GM23338 (cell line): ENCODE data around the gene STIM1. TPM values are rescaled to one million over a fixed set of nuclear protein-coding genes. Genes with fewer than 3 reads are reported as not detected.

Experiments used
- ATAC-seq: fragments of 200-7000 bp; cut with Tn5 transposase; 3 replicates; pipeline ENCODE4 v1.9.1; 2020
- DNase-seq: peaks from one replicate; pipeline ENCODE4 v3.0.0-alpha.2; 2015; ENCODE audit warnings: low spot score
- H2AFZ ChIP-seq: fragments of 200-600 bp; sonication (generic); 2 replicates; pipeline ENCODE4 v1.8.0; 2016; ENCODE audit warnings: antibody characterized with exemption, mild to moderate bottlenecking, moderate library complexity
- H3F3A ChIP-seq: fragments of 200-600 bp; sonication (generic); replicated peaks from 2 replicates; pipeline ENCODE4 v1.8.0; 2017; ENCODE audit warnings: antibody characterized with exemption, mixed run types, low read depth
- H3K27ac ChIP-seq: fragments of 200-600 bp; sonication (generic); 2 replicates; pipeline ENCODE4 v1.6.1; 2016; ENCODE audit warnings: low read depth
- H3K27me3 ChIP-seq: fragments of 200-600 bp; sonication (generic); 2 replicates; pipeline ENCODE4 v1.8.0; 2016; ENCODE audit warnings: mild to moderate bottlenecking, mixed run types, moderate library complexity; ENCODE audit not compliant: insufficient read depth
- H3K36me3 ChIP-seq: fragments of 200-600 bp; sonication (generic); 2 replicates; pipeline ENCODE4 v1.8.0; 2016; ENCODE audit warnings: mild to moderate bottlenecking; ENCODE audit not compliant: insufficient read depth
- H3K4me1 ChIP-seq: fragments of 200-600 bp; sonication (generic); 2 replicates; pipeline ENCODE4 v1.8.0; 2016; ENCODE audit warnings: mild to moderate bottlenecking, moderate library complexity; ENCODE audit not compliant: insufficient read depth
- H3K4me2 ChIP-seq: fragments of 200-600 bp; sonication (generic); 2 replicates; pipeline ENCODE4 v1.7.1; 2017; ENCODE audit warnings: mixed run types
- H3K4me3 ChIP-seq: fragments of 200-600 bp; sonication (generic); 2 replicates; pipeline ENCODE4 v1.6.1; 2016; ENCODE audit warnings: mixed run types
- H3K79me2 ChIP-seq: fragments of 200-600 bp; sonication (generic); replicated peaks from 2 replicates; pipeline ENCODE4 v1.8.0; 2017; ENCODE audit warnings: mild to moderate bottlenecking; ENCODE audit not compliant: insufficient read depth
- H3K9me2 ChIP-seq: fragments of 200-600 bp; sonication (generic); 2 replicates; pipeline ENCODE4 v1.8.0; 2017; ENCODE audit not compliant: insufficient read depth
- H4K20me1 ChIP-seq: fragments of 200-600 bp; sonication (generic); replicated peaks from 2 replicates; pipeline ENCODE4 v1.8.0; 2017; ENCODE audit warnings: mild to moderate bottlenecking; ENCODE audit not compliant: insufficient read depth
- H3K27ac Mint-ChIP-seq: 2 replicates; pipeline ENCODE4 v1.8.0; 2020; ENCODE audit warnings: inconsistent platforms, mild to moderate bottlenecking, moderate library complexity, mixed read lengths
- H3K27me3 Mint-ChIP-seq: 3 replicates; pipeline ENCODE4 v1.8.0; 2022; ENCODE audit warnings: low read depth, mild to moderate bottlenecking, moderate library complexity, mixed read lengths, inconsistent platforms; ENCODE audit not compliant: insufficient read depth, poor library complexity
- H3K36me3 Mint-ChIP-seq: 3 replicates; pipeline ENCODE4 v1.8.0; 2021; ENCODE audit warnings: low read depth, mild to moderate bottlenecking, inconsistent platforms, moderate library complexity, mixed read lengths
- H3K4me1 Mint-ChIP-seq: 3 replicates; pipeline ENCODE4 v1.8.0; 2020; ENCODE audit warnings: mild to moderate bottlenecking, inconsistent platforms, mixed read lengths
- H3K4me3 Mint-ChIP-seq: 3 replicates; pipeline ENCODE4 v1.8.0; 2021; ENCODE audit warnings: moderate library complexity, mild to moderate bottlenecking, inconsistent platforms, mixed read lengths
- H3K9me3 Mint-ChIP-seq: 3 replicates; pipeline ENCODE4 v1.8.0; 2020; ENCODE audit warnings: moderate library complexity, mild to moderate bottlenecking, inconsistent platforms, mixed read lengths
- CTCF ChIP-seq, 2 experiments: fragments of 200-600 bp in 1 of 2; sonication (generic) in 1 of 2; conservative IDR thresholded peaks; 2 replicates each; pipeline versions ENCODE4 v1.5.1 to v1.6.1; 2016 to 2017; ENCODE audit warnings: antibody characterized with exemption in 2 of 2, low read depth in 2 of 2, mild to moderate bottlenecking in 2 of 2, moderate library complexity in 1 of 2
- EZH2 ChIP-seq: fragments of 200-600 bp; sonication (generic); IDR thresholded peaks from one replicate; pipeline ENCODE4 v1.8.0; 2017; ENCODE audit warnings: antibody characterized with exemption, mild to moderate bottlenecking, low read depth; ENCODE audit not compliant: unreplicated experiment
- EZH2phosphoT487 ChIP-seq: fragments of 200-600 bp; sonication (generic); IDR thresholded peaks from one replicate; pipeline ENCODE4 v1.8.1; 2018; ENCODE audit warnings: antibody characterized with exemption; ENCODE audit not compliant: unreplicated experiment
- JUNB ChIP-seq: IDR thresholded peaks from one replicate; pipeline ENCODE4 v1.6.1; 2016; ENCODE audit warnings: antibody characterized with exemption; ENCODE audit not compliant: unreplicated experiment
- NANOG ChIP-seq: IDR thresholded peaks from 2 replicates; pipeline ENCODE4 v1.6.1; 2016; ENCODE audit warnings: antibody characterized with exemption, borderline replicate concordance
- POLR2AphosphoS5 ChIP-seq: IDR thresholded peaks from 2 replicates; pipeline ENCODE4 v1.6.1; 2016; ENCODE audit warnings: antibody characterized with exemption, low read depth
- REST ChIP-seq: IDR thresholded peaks from one replicate; pipeline ENCODE4 v1.6.1; 2018; ENCODE audit warnings: antibody characterized with exemption; ENCODE audit not compliant: unreplicated experiment
- STAT1 ChIP-seq: IDR thresholded peaks from one replicate; pipeline ENCODE4 v1.6.1; 2016; ENCODE audit warnings: antibody characterized with exemption; ENCODE audit not compliant: unreplicated experiment
- ZNF114 ChIP-seq: fragments of 250-450 bp; sonication (Bioruptor Pico); IDR thresholded peaks from 2 replicates; pipeline ENCODE4 v1.5.0; 2020; ENCODE audit warnings: mild to moderate bottlenecking, moderate library complexity
- polyA plus RNA-seq: library from polyadenylated mRNA; unstranded; fragments of >200 nt; fragmentation: Nextera tagmentation; extraction: Ambion mirVana; gene quantifications from 2 replicates; pipeline ENCODE4 v1.2.1, GENCODE V29; 2016
- total RNA-seq: library from RNA; depleted of rRNA; stranded (reverse); fragments of >200 nt; shearing (Covaris generic); gene quantifications from 2 replicates; pipeline ENCODE4 v1.2.3, GENCODE V29; 2014

STIM1 gene
- total and polyA plus RNA-seq, 2 experiments from 2014 or later = 3.5 to 14.0 TPM

GRCh38 chr11:3950996-3951660, 95.7 kb downstream of the STIM1 start (continued):
- no peak for TF ChIP-seq REST
- TF ChIP-seq EZH2 = no peak
- no peak for TF ChIP-seq ZNF114 (CRISPR knock-in tag)
- TF ChIP-seq STAT1 = no peak

- TF ChIP-seq ZNF114 (CRISPR knock-in tag) (no peak), REST (peak; percentile 20)
- H3K9me2 ChIP-seq = no peaks in the 10 kb centered on the region
- H3K4me3 Mint-ChIP-seq = no peak overlapping the region
- no peak overlapping the region for H3K27ac ChIP-seq
- DNase-seq (no peak), ATAC-seq (no peak)
- no peak overlapping the region for H3K4me2 ChIP-seq
- no peak overlapping the region for H3K27ac Mint-ChIP-seq
- H3F3A ChIP-seq = no peaks in the 10 kb centered on the region
- H3K27me3 ChIP-seq = no peaks in the 10 kb centered on the region
- no peak overlapping the region for H2AFZ ChIP-seq
- no peaks in the 10 kb centered on the region for H4K20me1 ChIP-seq
- peaks cover 8% of the 10 kb centered on the region for H3K4me1 Mint-ChIP-seq
- H3K27me3 Mint-ChIP-seq = peaks cover 3% of the 10 kb centered on the region
- no peaks in the 10 kb centered on the region for H3K9me3 Mint-ChIP-seq
- no peaks in the 10 kb centered on the region for H3K36me3 Mint-ChIP-seq
- H3K79me2 ChIP-seq = no peaks in the 10 kb centered on the region
- H3K36me3 ChIP-seq = no peaks in the 10 kb centered on the region
- no peaks in the 10 kb centered on the region for H3K4me1 ChIP-seq
- no peak overlapping the region for H3K4me3 ChIP-seq
These were observed 97.3 kb downstream of the STIM1 start for GRCh38 chr11:3952715-3953114.

- H3K79me2 ChIP-seq = no peaks in the 10 kb centered on the region
- no peaks in the 10 kb centered on the region for H4K20me1 ChIP-seq
- no peak overlapping the region for H3K27ac Mint-ChIP-seq
- H3K4me2 ChIP-seq = no peak overlapping the region
- no peak for ATAC-seq
- H3F3A ChIP-seq = no peaks in the 10 kb centered on the region
- H3K36me3 Mint-ChIP-seq = no peaks in the 10 kb centered on the region
- H3K9me3 Mint-ChIP-seq = no peaks in the 10 kb centered on the region
- H3K27me3 Mint-ChIP-seq = peaks cover 3% of the 10 kb centered on the region
- no peak overlapping the region for H3K4me3 Mint-ChIP-seq
- H2AFZ ChIP-seq = no peak overlapping the region
- H3K36me3 ChIP-seq = no peaks in the 10 kb centered on the region
- DNase-seq = no peak
- H3K4me1 Mint-ChIP-seq = peaks cover 8% of the 10 kb centered on the region
- no peaks in the 10 kb centered on the region for H3K27me3 ChIP-seq
- H3K4me3 ChIP-seq = no peak overlapping the region
- no peaks in the 10 kb centered on the region for H3K4me1 ChIP-seq
- H3K27ac ChIP-seq = no peak overlapping the region
- H3K9me2 ChIP-seq = no peaks in the 10 kb centered on the region
- TF ChIP-seq POLR2AphosphoS5 = no peak
- TF ChIP-seq CTCF (conservative IDR thresholded peaks at IDR 0.05; ENCODE audit: low read depth in 2 of 2) = no peak
- no peak for TF ChIP-seq REST
- TF ChIP-seq EZH2phosphoT487 = no peak
- no peak for TF ChIP-seq NANOG
- TF ChIP-seq ZNF114 (CRISPR knock-in tag) = no peak
- TF ChIP-seq JUNB = no peak
These were observed 97.9 kb downstream of the STIM1 start for GRCh38 chr11:3953327-3953726.
